Renal pelvis (tissue), 4 donors: ENCODE measurements around the gene RAB14. TPM values are rescaled to one million over a fixed set of nuclear protein-coding genes. Genes with fewer than 3 reads are reported as not detected.
"Not testable (repeated sequence)": the region's sequence is repeated elsewhere in the genome, so short reads cannot be mapped to it uniquely, and the experiment has no call there.

Experiments
- DNase-seq: peaks from one replicate; pipeline ENCODE4 v3.0.0-alpha.2; 2013
- polyA plus RNA-seq, 3 donors: library from polyadenylated mRNA; unstranded; fragments of 120-200 nt; gene quantifications; one replicate each; pipeline ENCODE4 v1.2.1, GENCODE V29; 2013; ENCODE audit not compliant: insufficient read length in 3 of 3

RAB14 gene
- polyA plus RNA-seq, 3 donors = 94.3 to 95.6 (median 95.3) TPM

DNA sequence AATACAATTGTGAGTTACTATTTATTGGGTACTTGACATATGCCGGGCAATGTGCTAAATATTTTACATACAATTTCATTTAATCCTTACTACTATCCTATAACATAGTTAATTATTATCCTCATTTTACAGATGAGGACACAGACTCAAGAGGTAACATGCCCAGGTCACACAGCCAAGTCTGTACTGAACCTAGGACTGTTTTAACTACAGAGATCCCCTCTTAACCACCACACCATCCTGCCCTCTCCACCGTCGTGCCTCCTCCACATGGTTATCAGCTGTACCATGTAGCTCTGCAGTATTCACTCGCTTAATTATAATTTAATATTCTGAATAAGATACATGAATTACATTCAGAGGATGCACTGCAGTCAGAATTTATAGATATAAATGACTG lies 5.3 kb downstream of the RAB14 start:
- DNase-seq = no peak

DNA sequence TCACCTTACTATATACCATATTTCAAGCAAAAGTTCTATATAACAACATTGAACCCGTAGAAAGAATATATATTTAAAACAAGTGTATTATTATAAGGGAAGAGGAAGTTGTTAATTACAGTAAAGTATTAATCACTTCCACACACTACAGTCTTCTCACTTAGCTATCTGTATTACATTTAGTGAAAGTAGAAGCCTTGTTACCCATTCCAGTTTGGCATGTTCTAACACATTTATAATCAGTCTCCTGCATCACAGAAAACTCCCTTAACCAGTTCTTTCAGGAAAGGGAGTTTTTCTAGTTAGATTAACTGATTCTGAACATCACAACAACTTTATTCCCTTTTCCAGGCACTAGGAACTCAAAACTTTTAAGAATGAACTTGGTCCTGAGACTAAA lies 6.9 kb downstream of the RAB14 start:
- DNase-seq = no peak

DNA sequence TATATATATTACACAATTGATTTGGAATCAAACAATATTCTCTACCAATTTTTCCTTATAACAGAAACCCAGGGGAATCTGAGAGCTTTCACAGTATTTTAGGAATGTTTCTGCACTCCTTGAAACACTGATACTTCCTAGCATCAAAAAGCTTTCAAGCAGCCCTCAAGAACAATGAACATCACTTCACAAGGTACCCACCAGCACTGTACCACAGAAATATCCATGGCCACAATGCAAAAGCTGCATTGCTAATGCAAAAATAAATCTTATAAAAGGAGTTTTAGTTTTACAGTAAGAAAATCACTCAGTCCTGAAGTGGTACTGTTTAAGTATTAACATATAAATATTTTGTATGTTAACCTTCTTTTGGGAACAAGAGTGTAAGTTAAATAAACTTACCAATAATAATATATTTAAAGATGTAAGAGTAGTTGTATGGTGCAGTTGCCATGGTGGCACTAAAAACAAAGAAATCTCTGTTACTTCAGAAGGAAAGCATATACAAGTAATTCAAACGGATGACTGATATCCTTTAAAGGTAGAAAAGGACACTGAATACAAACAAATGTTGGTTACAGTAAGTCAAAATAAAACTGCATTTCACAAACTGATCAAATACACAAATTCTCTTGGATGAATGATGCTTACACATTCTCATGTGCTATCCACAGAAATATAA lies 8.6 kb downstream of the RAB14 start:
- no peak for DNase-seq

DNA sequence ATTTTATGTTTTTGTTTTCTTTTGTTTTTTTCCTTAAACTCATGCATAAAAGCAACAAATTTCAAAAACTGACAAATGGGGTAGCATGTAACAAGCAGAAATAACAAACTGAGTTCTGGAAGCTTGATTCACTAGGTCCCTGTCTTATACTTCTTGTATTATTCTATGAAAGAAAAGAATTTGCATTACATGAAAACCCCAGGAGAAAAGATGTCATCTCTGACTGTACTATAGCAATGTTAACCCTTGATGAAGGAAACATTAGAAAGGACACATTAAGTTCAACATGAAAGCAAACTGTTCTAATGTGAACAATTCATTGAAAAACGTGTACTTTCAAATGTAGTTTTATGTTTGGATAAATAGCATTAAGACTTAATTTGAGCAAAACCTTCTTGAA lies 9.2 kb downstream of the RAB14 start:
- DNase-seq = no peak

DNA sequence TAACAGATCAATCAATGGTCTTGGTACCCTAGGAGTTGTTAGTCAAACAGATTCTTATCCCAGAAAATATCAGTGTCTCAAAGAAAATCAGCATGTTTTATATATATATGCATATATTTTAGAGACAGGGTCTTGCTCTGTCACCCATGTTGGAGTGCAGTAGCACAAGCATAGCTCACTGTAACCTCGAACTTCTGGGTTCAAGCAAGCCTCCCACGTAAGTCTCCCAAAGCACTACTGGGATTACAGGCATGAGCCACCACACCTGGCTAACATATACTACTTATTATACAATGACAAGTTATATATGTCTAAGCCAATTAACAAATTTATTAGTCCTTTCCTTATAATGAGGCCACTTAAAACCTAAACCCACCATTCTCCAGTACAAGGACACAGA lies 10.4 kb downstream of the RAB14 start:
- DNase-seq = no peak

DNA sequence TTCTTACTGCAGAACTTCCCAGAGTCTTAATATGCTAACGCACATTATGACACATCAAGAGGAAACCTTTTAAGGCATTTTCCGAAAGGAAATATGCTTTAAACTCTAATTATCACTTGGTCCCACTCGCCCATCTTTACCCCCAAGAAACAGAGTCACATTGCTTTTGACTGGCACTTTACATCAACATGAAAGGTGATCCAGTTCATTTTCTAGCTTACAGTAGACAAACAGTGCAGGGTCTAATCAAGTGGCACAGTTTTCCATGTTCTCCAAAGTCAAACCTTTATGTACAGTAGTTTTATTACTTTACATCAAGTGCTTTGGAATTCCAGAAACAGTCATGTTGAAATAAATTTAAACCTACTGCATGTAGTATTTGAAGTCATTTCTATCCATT lies 12.0 kb downstream of the RAB14 start:
- DNase-seq = no peak

DNA sequence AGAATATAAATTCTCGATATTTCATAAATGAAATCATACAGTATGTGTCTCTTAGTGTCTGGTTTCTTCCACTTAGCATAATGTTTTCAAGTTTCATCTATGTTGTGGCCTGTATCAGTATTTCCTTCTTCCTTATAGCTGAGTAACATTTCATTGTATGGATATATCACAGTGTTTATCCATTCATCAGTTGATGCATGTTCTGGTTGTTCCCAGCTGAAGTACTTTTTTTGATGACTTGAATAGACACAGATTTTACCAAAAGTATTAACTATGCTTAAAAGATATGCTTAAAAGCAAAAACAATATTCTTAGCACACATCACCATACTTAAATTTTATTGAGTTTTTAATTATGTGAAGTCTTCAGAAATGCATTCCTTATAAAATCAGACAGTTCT lies 12.7 kb downstream of the RAB14 start:
- DNase-seq = no peak

DNA sequence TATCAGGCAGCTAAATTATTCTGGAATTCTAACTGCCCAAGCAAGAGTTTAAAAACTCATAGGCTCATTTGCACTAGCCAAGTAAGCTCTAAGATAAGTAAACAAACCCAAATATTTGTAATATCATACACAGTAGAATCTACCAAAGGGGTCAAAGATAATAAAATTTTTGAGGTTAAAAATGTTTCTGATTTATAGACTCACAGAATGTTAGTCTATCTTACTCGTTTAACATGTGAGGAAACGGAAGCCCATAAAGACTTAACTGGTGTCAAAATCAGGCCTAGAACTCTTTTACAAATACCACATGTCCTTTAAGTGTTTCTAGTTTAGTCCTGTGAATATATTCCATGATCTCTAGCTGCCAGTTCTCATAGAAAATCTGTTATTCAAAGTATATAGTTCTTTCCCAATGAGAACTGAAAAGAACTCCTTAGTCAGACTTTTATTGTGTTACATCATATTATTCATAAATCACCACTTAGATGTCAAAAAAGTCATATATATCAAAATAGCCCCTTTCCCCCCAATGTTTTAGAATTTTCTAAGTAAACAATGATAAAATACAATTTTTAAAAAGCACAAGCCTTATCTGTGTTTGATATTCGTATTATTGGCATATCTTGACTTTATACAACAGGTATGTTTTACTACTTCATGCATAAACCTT lies 13.9 kb downstream of the RAB14 start:
- no peak for DNase-seq

DNA sequence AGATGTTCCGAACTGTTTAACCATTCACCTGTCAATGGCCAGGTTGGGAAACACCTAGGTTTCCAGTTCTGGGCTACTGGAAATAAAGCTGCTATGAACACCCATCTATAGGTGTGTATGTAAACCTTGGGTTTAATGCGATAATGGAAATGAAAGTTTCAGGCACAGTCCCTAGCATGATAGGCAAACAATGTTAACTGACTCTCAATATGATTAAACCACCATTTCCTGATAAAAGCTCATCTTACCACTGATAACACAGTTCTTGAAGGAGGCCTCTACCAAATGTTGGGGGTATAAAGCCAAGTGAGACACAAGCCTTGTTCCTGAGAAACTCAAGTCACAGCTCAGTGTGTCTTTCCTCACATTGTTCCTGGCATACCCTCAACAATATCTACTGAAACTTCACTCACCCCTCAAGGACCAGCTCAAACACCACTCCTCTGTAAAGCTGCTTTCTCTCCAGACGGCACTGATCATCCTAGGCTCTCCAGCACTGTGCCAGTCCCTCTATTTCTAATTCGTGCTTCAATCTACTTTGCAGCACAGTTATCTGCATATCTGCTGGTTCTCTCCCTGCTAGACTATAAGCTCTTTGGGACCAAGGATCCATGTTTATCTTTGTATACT lies 15.8 kb downstream of the RAB14 start:
- no peak for DNase-seq

DNA sequence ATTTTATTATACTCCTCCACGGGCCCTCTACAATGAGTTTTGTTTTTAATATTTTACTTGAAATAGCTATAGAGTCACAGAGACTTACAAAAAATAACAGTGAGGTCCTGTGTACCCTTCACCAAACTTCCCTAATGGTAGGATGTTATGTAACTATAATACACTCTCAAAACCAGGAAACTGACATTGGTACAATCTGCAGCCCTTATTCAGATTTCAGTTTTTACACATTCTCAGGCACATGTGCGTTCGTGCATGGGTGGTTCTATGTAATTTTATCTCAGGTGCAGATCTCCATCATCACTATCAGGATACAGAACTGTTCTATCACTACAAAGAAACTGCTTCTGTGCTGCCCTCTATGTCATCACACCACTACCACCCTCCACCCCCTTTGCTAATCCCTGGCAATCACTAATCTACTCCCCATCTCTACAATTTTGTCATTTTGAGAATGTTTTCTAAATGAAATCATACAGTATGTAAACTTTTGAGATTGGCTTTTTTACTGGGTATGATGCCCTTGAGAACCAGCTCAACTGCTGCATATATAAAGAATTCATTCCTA lies 16.4 kb downstream of the RAB14 start:
- DNase-seq = no peak

DNA sequence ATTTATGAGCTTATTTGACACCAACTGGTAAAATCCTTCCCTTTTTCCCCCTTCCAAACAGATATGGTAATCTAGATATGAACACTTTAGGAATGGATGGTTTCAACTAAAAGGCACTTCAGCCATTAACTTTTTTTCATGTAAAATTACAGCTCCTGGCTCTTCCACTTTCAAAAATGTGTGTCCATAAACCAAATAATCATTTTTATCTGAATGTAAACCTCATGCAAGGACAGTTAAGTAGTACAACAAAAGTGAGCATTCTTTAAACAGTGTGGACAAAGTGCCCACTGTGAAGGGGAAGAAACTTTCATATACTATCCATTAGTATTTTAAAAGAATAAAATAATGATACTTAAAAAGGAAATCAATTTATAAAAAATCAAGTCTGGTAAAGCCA lies 17.2 kb downstream of the RAB14 start:
- DNase-seq = no peak

DNA sequence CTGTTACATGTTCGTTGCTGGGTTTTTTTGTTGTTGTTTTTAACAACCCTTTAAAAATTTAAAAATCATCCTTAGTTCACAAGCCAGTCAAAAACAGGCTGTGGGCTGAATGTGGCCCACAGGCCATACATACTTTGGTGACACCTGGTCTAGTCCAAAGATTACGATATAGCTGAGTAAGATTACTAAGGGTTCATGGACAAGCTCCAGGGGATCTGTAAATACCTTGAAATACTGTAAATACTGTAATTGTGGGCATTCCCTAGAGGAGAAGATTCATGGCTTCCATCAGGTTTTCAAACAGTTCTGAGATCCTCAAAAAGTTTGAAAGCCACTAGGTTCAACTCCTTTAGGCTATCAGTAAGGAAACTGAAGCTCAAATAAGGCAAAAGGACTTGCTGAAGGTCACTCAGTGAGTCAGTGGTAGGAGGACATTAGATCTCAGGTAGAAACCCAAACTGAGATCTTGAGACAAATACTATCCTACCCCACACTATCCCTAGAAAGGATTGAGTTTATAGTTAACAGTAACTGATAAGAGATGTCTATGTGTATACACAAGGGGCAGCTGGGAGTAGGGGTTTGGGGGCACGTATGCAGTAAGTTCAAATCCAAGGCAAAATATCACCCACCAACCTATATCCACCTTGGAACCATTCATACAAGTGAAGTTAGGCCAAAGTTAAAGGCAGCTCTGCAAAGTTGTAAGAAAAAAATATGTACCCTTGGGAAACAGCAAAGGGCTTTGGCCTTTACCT lies 17.8 kb downstream of the RAB14 start:
- no peak for DNase-seq

DNA sequence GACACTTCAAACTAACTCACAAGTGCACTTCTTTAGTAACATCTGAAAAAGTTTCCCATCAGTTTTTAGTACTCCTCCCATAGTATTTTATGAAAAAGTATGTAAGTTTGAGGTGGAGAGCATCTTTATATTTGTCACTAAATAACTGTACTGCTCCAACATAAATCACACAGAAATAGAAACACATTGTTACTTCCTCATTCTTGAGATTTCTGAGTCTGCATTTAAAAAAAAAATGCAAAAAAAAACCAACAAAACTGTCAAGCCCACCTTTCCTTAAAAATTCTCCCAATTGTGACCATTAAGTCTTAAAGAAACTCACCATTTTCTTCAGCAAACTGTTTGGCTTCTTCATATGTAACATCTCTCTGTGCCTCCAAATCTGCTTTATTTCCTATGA lies 18.7 kb downstream of the RAB14 start:
- DNase-seq = no peak

DNA sequence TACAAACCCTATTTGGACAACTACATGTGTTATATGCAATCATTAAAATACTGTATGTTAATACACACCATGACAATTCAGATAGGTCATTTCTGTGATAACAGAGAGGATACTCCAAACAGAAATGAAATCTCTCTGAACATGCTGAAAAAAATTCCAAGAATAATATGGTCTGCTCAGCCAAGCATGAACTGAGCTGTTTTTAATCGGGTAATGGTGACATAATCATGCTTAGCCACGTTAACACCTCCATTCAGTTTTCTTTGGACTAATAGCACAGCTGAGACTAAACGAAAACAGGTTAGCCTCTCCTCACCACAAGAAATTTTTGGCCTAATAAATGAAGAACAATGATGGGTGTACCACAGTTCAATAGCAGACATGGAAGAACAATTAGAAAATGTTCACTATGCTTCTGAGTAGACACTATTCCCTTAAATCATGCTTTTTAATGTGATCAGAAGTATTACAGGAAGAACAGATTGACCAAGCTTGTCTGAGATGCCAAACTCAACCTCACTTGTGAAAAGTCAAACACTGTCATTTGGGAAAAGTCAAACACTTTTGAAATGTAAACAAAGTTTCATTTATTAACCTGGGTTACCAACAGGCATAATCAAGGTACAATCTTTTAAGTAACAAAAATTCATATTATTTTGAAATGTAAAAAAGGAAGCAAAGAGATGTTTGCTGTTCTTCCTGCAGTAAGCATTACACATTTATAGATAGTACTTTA lies 19.4 kb downstream of the RAB14 start:
- no peak for DNase-seq

DNA sequence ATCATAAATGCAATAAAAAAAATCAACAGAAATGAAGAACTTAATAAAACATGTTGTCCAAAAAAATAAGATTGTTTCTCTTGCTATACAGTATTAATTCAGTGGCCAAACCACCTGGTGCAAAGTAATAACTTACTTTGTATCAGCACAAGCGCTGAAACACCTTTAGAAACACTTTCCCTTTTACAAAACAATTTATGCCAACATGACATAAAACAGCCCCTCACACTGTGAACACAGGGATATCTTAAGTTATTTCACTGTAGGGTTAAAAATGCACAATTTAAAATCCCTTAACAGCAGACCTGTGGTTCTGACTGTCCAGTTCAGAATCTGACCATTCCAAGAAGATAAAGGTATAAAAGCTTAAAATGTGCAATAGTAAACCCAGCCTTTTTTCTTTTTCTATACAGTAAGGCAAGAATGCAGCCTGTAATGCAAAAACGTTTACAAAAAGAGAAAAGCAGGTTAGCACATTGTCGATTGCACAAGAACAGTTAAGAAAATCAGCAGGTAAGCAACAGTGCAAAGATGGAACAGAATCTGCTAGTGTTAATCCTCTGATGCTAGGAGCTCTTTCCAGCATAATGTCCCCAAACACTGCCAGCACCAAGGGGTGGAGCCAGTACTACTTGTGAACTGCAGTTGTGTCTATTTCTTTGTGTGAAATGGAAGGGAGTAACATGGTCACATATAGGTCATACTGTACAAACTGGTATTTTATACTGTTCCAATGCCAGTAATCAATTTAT lies 21.6 kb downstream of the RAB14 start:
- no peak for DNase-seq

DNA sequence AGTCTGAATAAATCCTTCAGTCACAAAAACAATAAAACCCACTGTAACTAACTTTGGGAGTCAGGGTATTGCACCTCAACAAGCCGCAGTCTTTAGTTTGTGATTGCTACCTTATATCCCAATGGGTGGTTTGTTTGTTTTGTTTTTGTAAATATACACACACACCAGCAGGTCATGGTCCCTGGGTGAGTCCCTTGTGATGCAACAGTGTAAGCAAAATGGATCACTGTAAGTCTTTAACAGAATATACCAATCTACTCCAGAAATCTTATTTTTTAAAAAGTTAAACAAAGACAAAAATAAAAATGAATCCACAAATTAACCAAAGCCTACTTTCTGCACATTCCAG lies 22.3 kb downstream of the RAB14 start:
- DNase-seq = not testable (repeated sequence)

DNA sequence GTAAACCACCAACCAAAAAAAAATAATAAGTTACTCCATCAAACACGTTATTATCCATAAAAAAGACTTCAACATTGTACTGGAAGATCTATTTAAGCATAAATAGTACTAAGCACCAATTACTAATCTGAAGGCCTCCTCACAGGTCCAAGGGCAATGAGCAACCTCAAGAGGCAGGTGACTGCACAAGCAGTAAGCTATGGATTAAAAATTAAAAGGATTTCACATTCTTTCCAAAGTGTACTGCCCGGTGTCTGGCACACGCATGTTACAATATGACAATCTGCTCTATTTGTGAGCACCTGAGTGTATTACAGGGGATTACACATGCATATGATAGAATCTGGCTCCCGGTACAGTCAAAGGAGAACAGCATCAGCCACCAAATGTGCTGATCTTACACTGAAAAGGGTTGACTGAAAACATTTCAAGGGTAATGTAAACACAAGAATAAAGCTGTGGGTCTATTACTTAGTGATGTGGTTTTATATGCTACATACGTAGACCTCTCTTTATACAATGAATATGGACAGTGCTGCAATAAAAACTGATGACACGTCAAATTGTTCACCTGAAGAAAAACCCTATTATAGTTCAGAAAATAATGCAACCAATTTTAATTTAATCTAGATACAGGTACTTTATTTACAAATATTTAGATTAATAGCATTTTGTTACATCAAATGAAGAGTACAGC lies 22.8 kb downstream of the RAB14 start:
- no peak for DNase-seq

DNA sequence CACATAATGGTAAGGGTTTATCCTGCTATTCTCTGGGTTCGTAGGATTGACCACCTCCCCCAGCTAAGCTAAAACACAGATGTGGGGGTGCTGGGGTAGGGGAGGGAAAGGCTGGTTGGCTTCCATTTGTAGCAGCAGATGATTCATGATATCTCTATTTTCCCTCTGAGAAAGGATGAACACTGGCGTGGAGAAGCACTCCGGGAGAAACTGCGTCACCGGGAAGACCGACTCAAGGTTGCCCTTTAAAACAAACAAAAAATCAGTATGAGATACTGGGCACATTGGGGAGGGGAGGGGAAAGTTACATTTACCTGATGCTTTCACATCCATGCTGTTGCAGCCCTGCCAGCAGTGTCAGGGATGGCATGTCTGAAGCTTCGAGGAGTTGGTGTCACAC lies 28.2 kb downstream of the RAB14 start:
- no peak for DNase-seq

DNA sequence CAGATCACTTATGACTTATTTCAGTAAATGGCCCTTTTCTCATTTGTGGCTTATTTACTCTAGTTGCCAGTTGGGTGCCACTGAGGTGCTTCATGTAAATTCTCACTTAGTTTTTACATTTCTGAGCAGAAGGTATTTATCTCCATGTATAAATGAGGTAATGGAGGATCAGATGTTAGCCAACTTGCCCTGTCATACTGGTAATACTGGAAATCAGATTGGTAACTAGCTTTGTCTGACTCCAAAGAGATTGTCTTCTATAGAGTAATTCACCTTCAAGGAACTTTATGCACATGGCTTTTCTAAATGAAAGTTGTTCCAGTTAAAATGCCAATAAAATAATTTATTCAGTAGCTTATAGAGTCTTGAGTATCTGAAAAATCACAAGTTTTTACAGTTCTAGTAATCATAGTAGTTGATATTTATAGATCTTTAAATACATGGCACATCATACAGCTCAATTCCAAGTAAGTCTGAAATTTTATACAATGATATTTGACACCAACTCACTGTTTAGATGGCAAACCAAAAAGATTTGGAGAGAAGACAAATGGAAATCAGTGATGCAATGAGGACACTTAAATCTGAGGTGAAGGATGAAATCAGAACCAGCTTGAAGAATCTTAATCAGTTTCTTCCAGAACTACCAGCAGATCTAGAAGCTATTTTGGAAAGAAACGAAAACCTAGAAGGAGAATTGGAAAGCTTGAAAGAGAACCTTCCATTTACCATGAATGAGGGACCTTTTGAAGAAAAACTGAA lies 28.8 kb downstream of the RAB14 start:
- no peak for DNase-seq

DNA sequence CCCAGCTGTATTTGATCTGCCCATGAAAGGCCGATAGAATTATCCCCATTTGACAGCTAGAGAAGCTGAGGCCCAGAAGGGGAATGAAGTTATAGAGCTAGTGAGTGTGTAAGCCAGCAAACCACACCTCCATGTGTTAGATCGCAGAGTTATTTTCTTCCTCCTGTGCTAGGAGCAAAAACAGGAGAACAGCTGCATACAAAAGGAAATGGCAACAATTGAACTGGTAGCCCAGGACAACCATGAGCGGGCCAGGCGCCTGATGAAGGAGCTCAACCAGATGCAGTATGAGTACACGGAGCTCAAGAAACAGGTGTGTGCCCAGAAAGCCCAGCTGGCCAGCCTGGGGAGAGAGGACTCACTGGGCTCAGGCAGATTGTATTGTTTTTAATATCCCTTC lies 30.4 kb downstream of the RAB14 start:
- no peak for DNase-seq
